Measurements from ENCODE around the gene PLCB3.

DNA sequence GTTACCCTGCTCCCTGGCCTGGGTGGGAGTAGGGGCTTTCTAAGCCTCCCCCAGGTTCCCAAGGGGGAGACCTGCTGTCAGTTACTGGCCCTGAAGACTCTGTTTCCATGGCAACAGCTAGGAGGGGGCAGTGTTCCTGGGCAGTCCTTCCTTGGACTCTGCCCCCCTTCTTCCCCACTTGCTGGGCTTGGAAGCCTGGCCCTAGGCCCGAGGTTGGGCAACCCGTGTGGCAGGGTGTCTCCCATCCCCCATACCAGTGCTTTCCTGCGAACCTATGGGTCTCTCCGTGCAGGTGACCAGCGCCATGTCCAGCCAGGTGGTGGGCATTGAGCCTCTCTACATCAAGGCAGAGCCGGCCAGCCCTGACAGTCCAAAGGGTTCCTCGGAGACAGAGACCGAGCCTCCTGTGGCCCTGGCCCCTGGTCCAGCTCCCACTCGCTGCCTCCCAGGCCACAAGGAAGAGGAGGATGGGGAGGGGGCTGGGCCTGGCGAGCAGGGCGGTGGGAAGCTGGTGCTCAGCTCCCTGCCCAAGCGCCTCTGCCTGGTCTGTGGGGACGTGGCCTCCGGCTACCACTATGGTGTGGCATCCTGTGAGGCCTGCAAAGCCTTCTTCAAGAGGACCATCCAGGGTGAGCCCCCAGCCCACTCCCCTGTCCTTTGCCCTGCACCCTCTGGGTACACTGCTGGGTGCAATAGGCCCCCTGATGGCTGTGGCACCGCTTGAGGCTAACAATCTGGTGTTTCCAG, 55.7 kb downstream of the PLCB3 start:
- TF ChIP-seq CTCF (IDR thresholded peaks at IDR 0.05) = no peak
- no peak for TF ChIP-seq POLR2A (IDR thresholded peaks at IDR 0.05)
- no peak for TF ChIP-seq EP300 (IDR thresholded peaks at IDR 0.05)

Data from suprapubic skin (tissue), 3 donors.